Ovary (tissue), 9 donors: Measurements from ENCODE around the gene NUP188. TPM values are rescaled to one million over a fixed set of nuclear protein-coding genes. Genes with fewer than 3 reads are reported as not detected.

Experiments
- DNase-seq, 5 donors: peaks; one replicate each; pipeline ENCODE4 v3.0.0-alpha.2; 2019 to 2020
- H3K27ac ChIP-seq, 2 donors: fragments of 200-600 bp; one replicate each; pipeline versions ENCODE4 v1.5.1 to v1.8.0; 2019 to 2022
- H3K27me3 ChIP-seq: fragments of 200-600 bp; one replicate; pipeline ENCODE4 v1.8.0; 2022
- H3K36me3 ChIP-seq: fragments of 200-600 bp; sonication (generic); one replicate; pipeline ENCODE4 v1.5.1; 2019
- H3K4me1 ChIP-seq: one replicate; pipeline ENCODE4 v1.8.1; 2013; ENCODE audit warnings: mild to moderate bottlenecking, moderate library complexity; ENCODE audit not compliant: insufficient read depth
- H3K4me3 ChIP-seq: fragments of 200-600 bp; sonication (generic); one replicate; pipeline ENCODE4 v1.5.1; 2017
- H3K9me3 ChIP-seq, 2 donors: fragments of 200-600 bp in 1 of 2; sonication (generic) in 1 of 2; one replicate each; pipeline versions ENCODE4 v1.5.1 to v1.8.1; 2013 to 2019; ENCODE audit warnings: mild to moderate bottlenecking in 1 of 2, moderate library complexity in 1 of 2
- CTCF ChIP-seq, 3 donors: fragments of 450-650 bp in 2 of 3; fragments of 200-600 bp in 1 of 3; IDR thresholded peaks; one replicate each; pipeline versions ENCODE4 v1.5.1 to v1.8.0; 2016 to 2022; ENCODE audit warnings: antibody characterized with exemption in 3 of 3, mild to moderate bottlenecking in 1 of 3
- EP300 ChIP-seq: sonication (generic); formaldehyde crosslinking; IDR thresholded peaks from one replicate; pipeline ENCODE4 v1.6.1; 2017; ENCODE audit warnings: antibody characterized with exemption
- POLR2A ChIP-seq: fragments of 450-650 bp; IDR thresholded peaks from one replicate; pipeline ENCODE4 v1.6.1; 2017; ENCODE audit warnings: antibody characterized with exemption, mild to moderate bottlenecking, moderate library complexity
- WGBS, 3 donors: extraction: QIAGEN DNeasy Blood & Tissue Kit in 1 of 3; methylation state at CpG; one replicate each; pipeline versions ENCODE4 v1.1.5 to v1.1.7; 2013 to 2017; 5-methylcytosine and 5-hydroxymethylcytosine counted together
- intact Hi-C, 4 donors: fragments of 100-400 bp; cut with DNase I; formaldehyde crosslinking; loops; one replicate each; pipeline versions ENCODE4 v1.11.0 to v1.15.1; 2022 to 2023
- polyA plus RNA-seq, 2 donors: library from polyadenylated mRNA; stranded (reverse); fragments of 200-250 nt in 1 of 2; fragments of 350-450 nt in 1 of 2; fragmentation: Illumina TruSeq in 1 of 2; extraction: RNeasy Lipid Tissue Mini Kit (QIAGEN cat#74804) in 1 of 2; gene quantifications; one replicate each; pipeline ENCODE4 v1.2.3, GENCODE V29; 2013 to 2014
- total RNA-seq, 7 donors: library from RNA; depleted of rRNA in 2 of 7; stranded (reverse); fragments of >200 nt in 2 of 7; fragmentation: NEBNext Ultra II Directional in 3 of 7; extraction: Animal tissue kit (Norgen Biotek cat#: 25700) in 3 of 7; gene quantifications; one replicate each; pipeline versions ENCODE4 v1.1.0 to v1.2.4, GENCODE V29; 2016 to 2023
- donor health status: DM: no; HTN: no; CAD: no; lungs with moderate emphysema.
- donor health status: DM: no; HTN: no; CAD: no.
- donor health status: Bipolar disorder and iron deficiency.
- donor health status: DM: yes; HTN: yes; CAD: no.
- donor health status: DM: no; HTN: no; CAD: no.
- donor health status: DM: yes; HTN: yes; CAD: no.

Gene NUP188
- total and polyA plus RNA-seq, 9 donors = 10.6 to 43.8 (median 25.1) TPM

- DNase-seq = no peak
- intact Hi-C loops = no loop called here
- H3K27me3 ChIP-seq = no peaks in the 10 kb centered on the region
- no peak overlapping the region for H3K27ac ChIP-seq
- no peaks in the 10 kb centered on the region for H3K9me3 ChIP-seq
- H3K36me3 ChIP-seq = no peaks in the 10 kb centered on the region
- no peak for TF ChIP-seq EP300
- TF ChIP-seq CTCF (IDR thresholded peaks at IDR 0.05) = no peak
- TF ChIP-seq POLR2A = no peak
- H3K4me1 ChIP-seq = no peaks in the 10 kb centered on the region
- 86 to 94% (median 86%) methylated on average over 3 of the region's 3 CpGs for WGBS, 3 donors
- no peak overlapping the region for H3K4me3 ChIP-seq
Measured at GRCh38 chr9:128979111-128979510, 31.6 kb downstream of the NUP188 start.

GRCh38 chr9:128983536-128983935, 36.0 kb downstream of the NUP188 start:
- no peak for TF ChIP-seq CTCF (IDR thresholded peaks at IDR 0.05)
- no peak for TF ChIP-seq POLR2A
- TF ChIP-seq EP300 = no peak
- Histone ChIP-seq H3K36me3 (no peaks in the 10 kb centered on the region), H3K4me3 (no peak overlapping the region), H3K4me1 (no peaks in the 10 kb centered on the region), H3K27me3 (no peaks in the 10 kb centered on the region), H3K9me3 (no peaks in the 10 kb centered on the region), H3K27ac (no peak overlapping the region)
- no peak for DNase-seq
- intact Hi-C loops = no loop called here
- 96 to 97% (median 96%) methylated on average over 8 of the region's 8 CpGs for WGBS, 3 donors

- H3K27ac ChIP-seq = no peak overlapping the region
Measured at GRCh38 chr9:128986671-128987070, 39.2 kb downstream of the NUP188 start.

DNA sequence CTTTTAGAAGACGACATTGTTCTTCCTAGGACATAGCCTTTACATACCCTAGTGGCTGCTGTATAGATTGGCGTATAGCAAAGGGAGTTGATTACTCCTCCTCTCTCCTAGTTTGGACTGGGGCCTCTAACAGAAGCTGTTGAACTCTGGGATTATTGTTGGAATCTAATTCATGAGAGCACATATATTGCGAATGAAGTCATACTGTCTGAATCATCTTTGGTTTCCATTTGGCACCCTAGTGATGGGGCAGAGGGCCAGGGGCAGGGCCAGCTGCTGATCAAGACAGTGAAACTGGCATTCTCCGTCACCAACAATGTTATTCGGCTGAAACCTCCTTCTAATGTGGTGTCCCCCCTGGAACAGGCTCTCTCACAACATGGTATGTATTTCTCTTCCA, 40.3 kb downstream of the NUP188 start:
- no peaks in the 10 kb centered on the region for H3K9me3 ChIP-seq
- 77 to 92% (median 90%) methylated on average over 5 of the region's 5 CpGs for WGBS, 3 donors
- no peak overlapping the region for H3K4me3 ChIP-seq
- H3K4me1 ChIP-seq = no peaks in the 10 kb centered on the region
- intact Hi-C loops = no loop called here
- TF ChIP-seq CTCF (IDR thresholded peaks at IDR 0.05) = no peak
- no peak for TF ChIP-seq EP300
- no peak for TF ChIP-seq POLR2A
- no peaks in the 10 kb centered on the region for H3K27me3 ChIP-seq
- DNase-seq = no peak
- no peak overlapping the region for H3K27ac ChIP-seq
- no peaks in the 10 kb centered on the region for H3K36me3 ChIP-seq

More at GRCh38 chr9:128986671-128987070, 39.2 kb downstream of the NUP188 start:
- no peaks in the 10 kb centered on the region for H3K27me3 ChIP-seq
- TF ChIP-seq CTCF (IDR thresholded peaks at IDR 0.05) (no peak), EP300 (no peak), POLR2A (no peak)
- DNase-seq = no peak
- no peaks in the 10 kb centered on the region for H3K9me3 ChIP-seq
- WGBS, 3 donors = 87 to 94% (median 93%) methylated on average over 5 of the region's 5 CpGs
- no peaks in the 10 kb centered on the region for H3K36me3 ChIP-seq
- intact Hi-C loops = no loop called here
- H3K4me1 ChIP-seq = no peaks in the 10 kb centered on the region
- H3K4me3 ChIP-seq = no peak overlapping the region
